NCI-H1048 (cell line): ENCODE measurements around the gene SYNJ2.
A peak's percentile ranks its signal among the peaks of the same experiment; 100 is the strongest.

ENCODE experiments used
- DNase-seq: peaks from one replicate; lab custom pipeline; 2025; lab: John Stamatoyannopoulos, UW

The SYNJ2 gene

GRCh38 chr6:157998707-157999167, 17.1 kb downstream of the SYNJ2 start:
- no peak for DNase-seq

DNA sequence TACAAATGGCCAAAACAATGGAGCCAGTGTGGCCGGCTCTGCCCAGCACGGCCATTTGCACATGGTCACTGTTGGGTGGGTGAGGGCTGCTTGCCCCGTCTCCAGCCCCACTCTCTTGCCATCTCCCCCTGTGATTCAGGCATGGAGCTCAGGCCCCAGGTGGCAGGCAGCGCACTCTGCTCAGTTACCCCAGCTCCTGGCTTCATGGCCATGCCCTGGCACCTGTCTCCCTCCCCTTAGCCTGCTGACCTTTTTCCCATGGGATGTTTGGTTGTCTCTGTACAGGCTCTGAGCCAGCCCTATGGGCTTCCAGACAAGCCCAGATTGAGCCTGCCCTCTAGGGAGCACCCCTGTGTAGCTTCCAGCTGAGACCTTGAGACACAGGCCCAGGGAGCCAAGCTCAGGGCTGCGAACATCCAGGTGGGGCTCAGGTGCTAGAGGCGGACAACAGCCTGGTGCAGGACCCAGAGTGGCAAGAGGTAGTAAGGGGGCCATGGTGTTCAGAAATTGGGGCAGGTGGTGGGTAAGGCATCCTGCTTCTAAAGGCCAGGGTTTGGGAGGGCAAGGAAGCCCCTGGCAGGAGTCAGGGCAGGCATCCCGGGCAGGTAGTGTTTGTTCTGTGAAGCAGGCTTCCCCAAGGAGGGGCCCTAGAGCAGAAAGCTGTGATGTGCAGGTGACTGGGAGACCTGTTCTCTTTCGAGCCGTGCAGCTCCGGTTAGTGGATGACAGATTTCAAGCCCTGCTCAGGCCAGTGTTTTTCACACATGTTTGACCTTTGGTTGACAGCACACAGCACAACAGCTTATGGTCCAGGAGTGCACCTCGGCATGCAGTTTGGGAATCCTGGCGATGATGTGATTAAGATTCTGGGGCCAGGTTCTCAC, 17.7 kb downstream of the SYNJ2 start:
- no peak for DNase-seq

GRCh38 chr6:158000530-158001307, 19.1 kb downstream of the SYNJ2 start:
- no peak for DNase-seq

- no peak for DNase-seq
These were observed 20.7 kb downstream of the SYNJ2 start for GRCh38 chr6:158002249-158002950.

DNA sequence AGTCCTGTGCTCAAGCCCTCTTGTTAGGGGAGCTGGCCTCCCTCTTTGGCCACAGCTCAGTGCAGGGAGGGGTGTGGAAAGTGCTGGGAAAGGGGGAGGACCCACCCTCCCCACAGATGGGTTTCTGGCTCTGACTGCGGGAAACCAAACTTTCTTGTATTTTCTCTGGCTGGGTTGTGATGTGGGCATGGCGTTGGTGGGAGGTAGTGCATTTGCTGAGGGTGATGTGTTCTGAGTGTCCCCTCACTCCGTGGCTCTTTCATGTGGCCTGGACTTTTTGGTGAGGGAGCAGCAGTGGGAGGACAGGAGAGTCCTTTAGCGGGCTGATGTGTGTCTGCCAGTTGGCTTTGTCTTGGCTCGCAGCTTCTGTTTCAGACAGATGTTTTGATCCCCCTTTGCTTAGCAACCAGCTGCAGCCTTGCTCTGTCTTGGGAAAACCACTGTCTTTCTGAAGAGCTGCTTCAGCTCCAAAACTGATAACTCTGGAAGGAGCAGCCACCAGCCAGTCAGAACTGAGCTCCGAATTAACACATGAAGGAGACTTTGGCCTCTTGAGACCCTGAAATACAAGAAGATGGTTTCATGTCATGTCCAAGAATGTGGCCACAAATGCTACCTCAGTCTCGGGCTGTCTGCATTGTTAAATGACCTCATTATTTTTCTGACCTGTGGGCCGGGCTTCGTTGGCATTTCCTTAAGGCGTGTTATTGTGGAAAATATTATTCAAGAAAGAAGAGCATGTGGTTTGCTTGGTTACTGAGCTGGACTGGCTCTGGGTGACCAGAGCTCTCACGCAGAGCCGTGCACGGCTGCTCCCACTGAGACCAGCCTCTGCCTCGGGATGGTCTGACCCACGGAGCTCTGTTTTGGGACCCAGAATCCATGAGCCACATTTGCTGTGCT, 21.5 kb downstream of the SYNJ2 start:
- DNase-seq, result no peak

DNA sequence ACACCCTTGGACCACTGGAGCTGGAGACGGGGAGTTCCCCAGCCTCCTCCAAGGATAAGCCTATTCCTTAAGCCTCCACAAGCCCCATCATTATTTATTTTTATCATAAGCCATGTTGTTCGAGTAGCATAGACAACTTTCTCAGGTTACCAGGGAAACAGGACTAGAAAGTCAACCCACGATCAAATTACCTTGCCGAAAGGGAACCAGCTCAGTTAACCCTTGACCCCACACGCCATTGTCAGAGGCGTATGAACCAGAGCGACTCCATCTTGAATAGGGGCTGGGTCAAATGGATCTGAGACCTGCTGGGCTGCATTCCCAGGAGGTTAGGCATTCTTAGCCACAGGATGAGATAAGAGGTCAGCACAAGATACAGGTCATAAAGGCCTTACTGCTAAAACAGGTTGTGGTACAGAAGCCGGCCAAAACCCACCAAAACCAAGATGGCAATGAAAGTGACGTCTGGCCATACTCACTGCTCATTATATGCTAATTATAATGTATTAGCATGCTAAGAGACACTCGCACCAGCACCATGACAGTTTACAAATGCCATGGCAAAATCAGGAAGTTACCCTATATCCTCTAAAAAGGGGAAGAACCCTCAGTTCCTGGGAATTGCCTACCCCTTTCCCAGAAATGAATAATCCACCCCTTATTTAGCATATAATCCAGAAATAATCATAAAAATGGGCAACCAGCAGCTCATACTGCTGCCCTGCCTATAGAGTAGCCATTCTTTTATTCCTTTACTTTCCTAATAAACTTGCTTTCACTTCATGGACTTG, 22.4 kb downstream of the SYNJ2 start:
- no peak for DNase-seq

- no peak for DNase-seq
These were observed 23.0 kb downstream of the SYNJ2 start for GRCh38 chr6:158004701-158005095.

DNA sequence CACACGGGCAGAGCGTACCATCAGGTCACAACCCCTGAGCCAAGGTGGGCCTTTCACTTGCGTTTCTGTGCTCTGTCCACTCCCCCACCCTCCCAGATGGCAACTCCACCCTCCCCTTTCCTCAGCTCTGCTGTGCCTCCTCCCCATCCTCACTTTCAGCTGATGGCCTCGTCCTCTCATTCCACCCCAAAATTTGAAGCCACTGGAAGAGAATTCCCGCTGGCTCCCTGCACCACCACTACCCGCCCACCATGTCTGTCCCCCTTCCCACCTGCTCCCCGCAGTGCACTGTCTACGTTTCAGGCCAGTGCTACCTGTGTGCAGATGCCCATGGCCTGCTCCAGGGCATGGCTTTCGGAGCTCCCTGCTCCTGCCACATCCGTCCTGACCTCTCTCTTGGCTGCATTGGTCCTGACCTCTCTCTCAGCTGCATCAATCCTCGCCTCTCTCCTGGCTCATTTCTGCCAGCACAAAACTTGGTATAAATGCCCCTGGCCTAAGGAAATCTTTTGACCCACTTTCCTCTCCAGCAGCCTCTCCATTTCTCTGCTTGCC, 24.0 kb downstream of the SYNJ2 start:
- DNase-seq, result no peak

GRCh38 chr6:158006331-158006730, 24.7 kb downstream of the SYNJ2 start:
- no peak for DNase-seq

- DNase-seq, result no peak
These were observed 25.3 kb downstream of the SYNJ2 start for GRCh38 chr6:158006821-158007570.

- no peak for DNase-seq
These were observed 27.1 kb downstream of the SYNJ2 start for GRCh38 chr6:158008864-158009113.

DNA sequence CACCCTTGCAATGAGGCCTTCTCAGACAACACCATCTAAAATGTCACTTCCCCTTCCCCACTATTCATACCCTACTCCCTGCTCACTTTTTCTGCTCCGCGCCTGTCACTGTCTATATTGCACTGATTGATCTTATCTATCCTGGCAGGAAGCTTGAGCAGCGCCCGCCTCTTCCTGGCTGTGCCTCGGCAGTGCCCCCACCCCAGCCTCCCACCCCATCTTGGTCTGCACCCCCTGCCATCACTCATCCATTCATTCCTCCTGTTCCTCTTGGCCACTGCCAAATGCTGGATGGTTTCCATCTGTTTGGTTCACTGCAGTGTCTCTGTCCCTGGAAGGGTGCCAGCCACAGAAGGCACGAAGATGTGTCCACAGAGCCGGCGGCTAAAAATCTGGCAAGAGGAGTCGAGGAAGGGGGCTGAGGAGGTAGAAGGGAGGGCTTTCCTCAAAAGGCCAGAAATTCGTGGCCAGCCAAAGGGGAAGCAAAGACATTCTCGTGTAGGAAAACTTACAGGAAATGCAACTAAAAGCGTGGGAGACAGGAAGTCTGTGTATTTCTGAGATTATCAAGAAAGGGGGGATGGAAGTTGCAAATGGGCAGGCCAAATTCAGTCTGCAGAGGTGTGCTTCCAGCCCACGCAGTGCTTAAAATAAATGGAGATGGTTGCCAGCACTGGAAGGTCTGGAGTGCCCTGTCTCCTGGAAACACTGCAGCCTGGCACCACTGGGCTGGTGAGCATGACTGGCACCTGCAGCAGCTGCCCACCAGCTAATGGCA, 27.6 kb downstream of the SYNJ2 start:
- no peak for DNase-seq

GRCh38 chr6:158009935-158010585, 28.4 kb downstream of the SYNJ2 start:
- no peak for DNase-seq

GRCh38 chr6:158010591-158011477, 29.2 kb downstream of the SYNJ2 start:
- DNase-seq, result no peak

GRCh38 chr6:158011478-158011920, 29.8 kb downstream of the SYNJ2 start:
- DNase-seq, result peak; percentile 84

GRCh38 chr6:158011980-158012566, 30.4 kb downstream of the SYNJ2 start:
- no peak for DNase-seq

- DNase-seq, result no peak
These were observed 32.3 kb downstream of the SYNJ2 start for GRCh38 chr6:158013904-158014504.
